ENCODE data around the gene HEPACAM2.

The HEPACAM2 gene

DNA sequence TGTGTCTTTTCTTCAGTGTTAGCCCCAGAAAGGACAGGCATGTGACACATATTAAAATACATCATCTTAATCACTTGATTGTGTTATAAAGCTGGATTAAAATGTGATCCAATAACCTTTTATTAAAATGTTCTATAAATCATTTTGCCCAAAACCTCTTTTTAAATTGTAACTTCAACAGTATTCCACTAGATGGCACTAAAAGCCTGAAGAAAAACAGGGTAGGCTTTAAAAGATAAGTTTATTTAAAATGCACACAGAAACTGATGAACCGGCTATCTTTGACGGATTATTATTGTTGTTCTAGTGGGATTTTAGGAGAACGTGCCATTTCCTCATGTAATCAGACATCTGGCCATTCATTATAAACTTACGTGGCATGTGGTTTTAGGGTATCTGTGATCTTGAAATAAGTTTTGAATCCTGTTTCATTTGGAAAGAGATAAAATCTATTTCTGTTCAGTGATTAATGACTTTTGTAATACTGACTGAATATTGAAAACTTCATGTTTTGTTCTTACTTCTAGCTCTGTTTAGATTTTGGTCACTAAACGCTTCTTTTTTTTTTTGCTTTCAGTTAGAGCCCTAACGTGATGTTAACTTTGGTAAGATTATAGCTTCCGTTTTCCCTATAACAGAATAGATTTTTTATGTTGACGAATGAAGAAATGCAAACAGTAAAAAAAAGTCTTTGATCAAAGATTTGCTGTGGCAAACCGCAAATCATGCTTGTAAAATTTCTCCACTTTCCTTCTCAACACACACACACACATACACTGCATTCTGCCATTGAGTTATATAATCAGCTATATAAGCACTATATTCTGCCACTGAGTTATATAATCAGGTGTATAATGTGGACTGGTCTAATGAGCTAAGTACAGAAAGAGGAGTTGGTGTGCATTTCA is 19.5 kb upstream of the HEPACAM2 start:
- TF ChIP-seq CEBPB (IDR thresholded peaks at IDR 0.05) (no peak), RAD21 (IDR thresholded peaks at IDR 0.05; ENCODE audit: low read depth) (peak; percentile 41), TAF1 (IDR thresholded peaks at IDR 0.05; ENCODE audit: low read depth) (no peak)

DNA sequence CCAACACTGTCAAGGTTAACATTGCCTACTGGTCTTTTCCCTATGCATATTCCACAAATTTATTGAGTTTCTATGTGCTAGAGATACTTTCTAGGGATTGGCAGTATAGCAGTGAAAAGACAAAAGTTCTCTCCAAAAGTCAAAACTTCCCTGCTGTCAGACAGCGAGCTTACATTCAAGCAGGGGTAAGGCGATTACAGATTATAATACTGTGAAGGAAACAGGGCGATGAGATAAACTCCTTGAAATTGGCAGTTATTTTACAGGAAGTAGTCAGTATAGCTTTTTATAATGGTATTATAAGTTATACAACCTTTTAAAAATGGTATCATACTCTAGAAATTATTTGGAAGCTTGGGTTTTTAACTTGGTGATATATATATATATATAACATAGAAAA is 15.8 kb upstream of the HEPACAM2 start:
- TF ChIP-seq FOXM1 (IDR thresholded peaks at IDR 0.05; ENCODE audit: borderline replicate concordance, low read depth) (no peak), TAF1 (IDR thresholded peaks at IDR 0.05; ENCODE audit: low read depth) (no peak), TEAD4 (IDR thresholded peaks at IDR 0.05) (no peak), TCF12 (IDR thresholded peaks at IDR 0.05; ENCODE audit: low read depth) (no peak), EP300 (IDR thresholded peaks at IDR 0.05; ENCODE audit: borderline replicate concordance) (no peak)
- TF ChIP-seq, protein P1, sequence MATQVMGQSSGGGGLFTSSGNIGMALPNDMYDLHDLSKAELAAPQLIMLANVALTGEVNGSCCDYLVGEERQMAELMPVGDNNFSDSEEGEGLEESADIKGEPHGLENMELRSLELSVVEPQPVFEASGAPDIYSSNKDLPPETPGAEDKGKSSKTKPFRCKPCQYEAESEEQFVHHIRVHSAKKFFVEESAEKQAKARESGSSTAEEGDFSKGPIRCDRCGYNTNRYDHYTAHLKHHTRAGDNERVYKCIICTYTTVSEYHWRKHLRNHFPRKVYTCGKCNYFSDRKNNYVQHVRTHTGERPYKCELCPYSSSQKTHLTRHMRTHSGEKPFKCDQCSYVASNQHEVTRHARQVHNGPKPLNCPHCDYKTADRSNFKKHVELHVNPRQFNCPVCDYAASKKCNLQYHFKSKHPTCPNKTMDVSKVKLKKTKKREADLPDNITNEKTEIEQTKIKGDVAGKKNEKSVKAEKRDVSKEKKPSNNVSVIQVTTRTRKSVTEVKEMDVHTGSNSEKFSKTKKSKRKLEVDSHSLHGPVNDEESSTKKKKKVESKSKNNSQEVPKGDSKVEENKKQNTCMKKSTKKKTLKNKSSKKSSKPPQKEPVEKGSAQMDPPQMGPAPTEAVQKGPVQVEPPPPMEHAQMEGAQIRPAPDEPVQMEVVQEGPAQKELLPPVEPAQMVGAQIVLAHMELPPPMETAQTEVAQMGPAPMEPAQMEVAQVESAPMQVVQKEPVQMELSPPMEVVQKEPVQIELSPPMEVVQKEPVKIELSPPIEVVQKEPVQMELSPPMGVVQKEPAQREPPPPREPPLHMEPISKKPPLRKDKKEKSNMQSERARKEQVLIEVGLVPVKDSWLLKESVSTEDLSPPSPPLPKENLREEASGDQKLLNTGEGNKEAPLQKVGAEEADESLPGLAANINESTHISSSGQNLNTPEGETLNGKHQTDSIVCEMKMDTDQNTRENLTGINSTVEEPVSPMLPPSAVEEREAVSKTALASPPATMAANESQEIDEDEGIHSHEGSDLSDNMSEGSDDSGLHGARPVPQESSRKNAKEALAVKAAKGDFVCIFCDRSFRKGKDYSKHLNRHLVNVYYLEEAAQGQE (IDR thresholded peaks at IDR 0.05; ENCODE audit: low read depth), result no peak
- TF ChIP-seq, protein P2, sequence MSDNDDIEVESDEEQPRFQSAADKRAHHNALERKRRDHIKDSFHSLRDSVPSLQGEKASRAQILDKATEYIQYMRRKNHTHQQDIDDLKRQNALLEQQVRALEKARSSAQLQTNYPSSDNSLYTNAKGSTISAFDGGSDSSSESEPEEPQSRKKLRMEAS (IDR thresholded peaks at IDR 0.05), result no peak

DNA sequence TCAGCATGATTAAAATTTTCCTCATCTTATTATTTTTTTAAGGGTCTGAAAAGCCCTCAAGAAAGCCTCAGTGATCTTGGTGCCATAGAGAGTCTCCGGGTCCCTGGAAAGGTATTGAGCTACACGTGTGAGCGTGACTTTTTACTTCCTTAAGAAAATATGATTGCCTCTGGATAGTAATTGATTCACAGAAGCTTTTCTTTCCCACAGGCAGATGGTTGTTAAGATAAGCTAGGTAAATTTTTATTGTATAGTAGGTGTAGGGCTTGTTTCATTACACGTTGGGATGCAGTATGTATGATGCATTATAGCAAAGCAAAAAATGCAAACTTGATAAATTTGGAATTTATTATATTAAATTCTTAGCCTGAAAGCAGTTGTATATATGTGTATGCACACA is 13.6 kb upstream of the HEPACAM2 start:
- no peak for TF ChIP-seq TAF1 (IDR thresholded peaks at IDR 0.05; ENCODE audit: low read depth)
- no peak for TF ChIP-seq CREB1 (IDR thresholded peaks at IDR 0.05; ENCODE audit: low read depth)
- no peak for TF ChIP-seq YY1 (IDR thresholded peaks at IDR 0.05; ENCODE audit: low read depth)
- TF ChIP-seq, protein P1 (IDR thresholded peaks at IDR 0.05; ENCODE audit: low read depth), result no peak
- TF ChIP-seq FOXM1 (IDR thresholded peaks at IDR 0.05; ENCODE audit: borderline replicate concordance, low read depth), result no peak
- no peak for TF ChIP-seq EP300 (IDR thresholded peaks at IDR 0.05; ENCODE audit: borderline replicate concordance)

DNA sequence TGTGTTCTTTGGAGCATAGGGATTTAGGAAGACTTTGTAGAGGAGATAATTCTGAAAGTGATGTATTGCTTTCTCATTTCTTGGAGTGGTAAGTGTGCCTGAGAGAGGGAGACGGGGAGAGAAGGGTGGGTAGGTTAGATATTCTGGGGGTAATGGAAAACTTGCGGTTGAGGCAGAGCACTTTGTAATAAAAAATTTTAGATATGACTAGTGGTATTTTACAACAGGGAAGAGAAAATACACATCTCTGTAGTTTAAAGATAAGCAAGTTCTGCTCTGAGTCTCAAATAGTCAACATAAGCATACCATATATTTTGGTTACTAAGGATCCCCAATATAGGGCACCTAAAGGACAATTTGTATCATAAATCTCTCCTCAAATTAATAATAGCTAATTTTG is 12.5 kb upstream of the HEPACAM2 start:
- no peak for TF ChIP-seq TEAD4 (IDR thresholded peaks at IDR 0.05)
- no peak for TF ChIP-seq NFIC (IDR thresholded peaks at IDR 0.05)
- TF ChIP-seq, protein P3, sequence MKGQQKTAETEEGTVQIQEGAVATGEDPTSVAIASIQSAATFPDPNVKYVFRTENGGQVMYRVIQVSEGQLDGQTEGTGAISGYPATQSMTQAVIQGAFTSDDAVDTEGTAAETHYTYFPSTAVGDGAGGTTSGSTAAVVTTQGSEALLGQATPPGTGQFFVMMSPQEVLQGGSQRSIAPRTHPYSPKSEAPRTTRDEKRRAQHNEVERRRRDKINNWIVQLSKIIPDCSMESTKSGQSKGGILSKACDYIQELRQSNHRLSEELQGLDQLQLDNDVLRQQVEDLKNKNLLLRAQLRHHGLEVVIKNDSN (IDR thresholded peaks at IDR 0.05), result no peak
- TF ChIP-seq EP300 (IDR thresholded peaks at IDR 0.05; ENCODE audit: borderline replicate concordance), result no peak
- TF ChIP-seq CREB1 (IDR thresholded peaks at IDR 0.05; ENCODE audit: low read depth), result no peak
- TF ChIP-seq ZBTB7A (IDR thresholded peaks at IDR 0.05; ENCODE audit: low read depth), result no peak
- TF ChIP-seq RAD21 (IDR thresholded peaks at IDR 0.05; ENCODE audit: low read depth), result no peak
- TF ChIP-seq, protein P2 (IDR thresholded peaks at IDR 0.05), result no peak
- no peak for TF ChIP-seq YY1 (IDR thresholded peaks at IDR 0.05; ENCODE audit: low read depth)
- no peak for TF ChIP-seq EGR1 (IDR thresholded peaks at IDR 0.05)
- no peak for TF ChIP-seq TCF12 (IDR thresholded peaks at IDR 0.05; ENCODE audit: low read depth)
- no peak for TF ChIP-seq TAF1 (IDR thresholded peaks at IDR 0.05; ENCODE audit: low read depth)
- no peak for TF ChIP-seq CEBPB (IDR thresholded peaks at IDR 0.05)
- TF ChIP-seq, protein P1 (IDR thresholded peaks at IDR 0.05; ENCODE audit: low read depth), result no peak
- TF ChIP-seq FOXM1 (IDR thresholded peaks at IDR 0.05; ENCODE audit: borderline replicate concordance, low read depth), result no peak

DNA sequence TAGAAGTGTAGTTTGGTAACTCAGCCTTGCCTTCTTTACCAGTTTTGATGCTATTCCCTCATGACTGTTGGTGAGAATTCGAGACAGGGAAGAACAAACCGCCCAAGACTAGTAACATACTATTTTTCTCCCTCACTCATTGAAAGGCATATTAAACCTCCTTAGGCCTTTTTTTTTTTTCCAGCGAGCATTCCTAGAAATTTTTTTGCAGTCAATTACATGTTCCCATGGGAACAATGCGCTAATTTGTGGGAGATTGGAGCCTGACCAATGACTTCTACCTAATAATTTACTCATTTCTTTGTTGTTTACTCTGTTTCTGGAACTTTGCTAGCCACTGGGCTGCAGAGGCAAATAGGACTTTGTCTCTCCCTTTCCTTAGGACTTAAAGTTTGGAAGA is 11.9 kb upstream of the HEPACAM2 start:
- TF ChIP-seq, protein P3 (IDR thresholded peaks at IDR 0.05), result no peak
- no peak for TF ChIP-seq EP300 (IDR thresholded peaks at IDR 0.05; ENCODE audit: borderline replicate concordance)
- TF ChIP-seq ZBTB7A (IDR thresholded peaks at IDR 0.05; ENCODE audit: low read depth), result no peak

All from Ishikawa (cell line).